Ecto neural progenitor cell (in vitro differentiated cells): ENCODE measurements around the gene NOL3.

Source experiments
- DNase-seq: peaks from one replicate; pipeline ENCODE4 v3.0.0-alpha.2; 2018; ENCODE audit warnings: low spot score

The NOL3 gene

GRCh38 chr16:67190041-67190440 lies 19.7 kb downstream of the NOL3 start, which contains the start of gene EXOC3L1:
Gene EXOC3L1 (minus strand): TSS chr16:67190136. CDS start chr16:67189676, 460 bp downstream.
- DNase-seq, result no peak

- no peak for DNase-seq
Measured at GRCh38 chr16:67190448-67191399, 20.4 kb downstream of the NOL3 start.

- DNase-seq, result no peak
Measured at GRCh38 chr16:67191411-67191994, 21.2 kb downstream of the NOL3 start.

GRCh38 chr16:67191995-67192681 lies 21.8 kb downstream of the NOL3 start, which contains the start of gene E2F4:
Gene E2F4 (plus strand): TSS chr16:67192155. CDS start chr16:67192228, 73 bp downstream.
- peak; percentile 90 for DNase-seq

- DNase-seq, result no peak
Measured at GRCh38 chr16:67192781-67193361, 22.5 kb downstream of the NOL3 start.

- no peak for DNase-seq
Measured at GRCh38 chr16:67193536-67193935, 23.2 kb downstream of the NOL3 start.

- no peak for DNase-seq
Measured at GRCh38 chr16:67194260-67194659, 23.9 kb downstream of the NOL3 start.

GRCh38 chr16:67195676-67196075 lies 25.3 kb downstream of the NOL3 start:
- no peak for DNase-seq

GRCh38 chr16:67196881-67197280 lies 26.5 kb downstream of the NOL3 start:
- DNase-seq, result no peak

- DNase-seq, result no peak
Measured at GRCh38 chr16:67197704-67198103, 27.4 kb downstream of the NOL3 start.

- DNase-seq, result no peak
Measured at GRCh38 chr16:67198238-67198734, 27.9 kb downstream of the NOL3 start.

- DNase-seq, result peak; percentile 84
Measured at GRCh38 chr16:67199011-67199807, 28.9 kb downstream of the NOL3 start, which contains the start of gene ELMO3. Gene ELMO3 (plus strand): TSS chr16:67199131. CDS start chr16:67199327, 196 bp downstream.

- peak; percentile 66 for DNase-seq
Measured at GRCh38 chr16:67199808-67200198, 29.5 kb downstream of the NOL3 start.

GRCh38 chr16:67200491-67200890 lies 30.2 kb downstream of the NOL3 start:
- DNase-seq, result no peak

GRCh38 chr16:67201411-67202345 lies 31.3 kb downstream of the NOL3 start:
- DNase-seq, result no peak

GRCh38 chr16:67202426-67202825 lies 32.1 kb downstream of the NOL3 start:
- DNase-seq, result no peak

- no peak for DNase-seq
Measured at GRCh38 chr16:67202956-67203493, 32.7 kb downstream of the NOL3 start.

- DNase-seq, result no peak
Measured at GRCh38 chr16:67204076-67204475, 33.7 kb downstream of the NOL3 start.

- DNase-seq, result no peak
Measured at GRCh38 chr16:67206129-67206837, 35.9 kb downstream of the NOL3 start.
